Breast epithelium (tissue), 3 donors: Measurements from ENCODE around the gene DIO1.
"Not testable (repeated sequence)": the region's sequence is repeated elsewhere in the genome, so short reads cannot be mapped to it uniquely, and the experiment has no call there.

Experiments
- POLR2A ChIP-seq: fragments of 450-650 bp; IDR thresholded peaks from one replicate; pipeline ENCODE4 v1.6.1; 2016; ENCODE audit warnings: antibody characterized with exemption, mild to moderate bottlenecking, moderate library complexity
- POLR2AphosphoS5 ChIP-seq, 3 donors: sonication (generic); formaldehyde crosslinking; IDR thresholded peaks; one replicate each; pipeline ENCODE4 v1.6.1; 2017; ENCODE audit warnings: antibody characterized with exemption in 3 of 3

DNA sequence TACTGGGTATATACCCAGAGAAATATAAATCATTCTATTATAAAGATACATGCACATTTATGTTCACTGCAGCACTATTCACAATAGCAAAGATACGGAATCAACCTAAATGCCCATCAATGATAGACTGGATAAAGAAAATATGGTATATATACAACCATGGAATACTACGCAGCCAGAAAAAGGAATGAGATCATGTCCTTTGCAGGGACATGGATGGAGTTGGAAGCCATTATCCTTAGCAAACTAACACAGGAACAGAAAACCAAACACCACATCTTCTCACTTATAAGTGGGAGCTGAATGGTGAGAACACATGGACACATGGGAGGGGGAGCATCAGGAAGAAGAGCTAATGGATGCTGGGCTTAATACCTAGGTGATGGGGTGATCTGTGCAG lies 12.1 kb upstream of the DIO1 start:
- not testable (repeated sequence) for TF ChIP-seq POLR2AphosphoS5 (IDR thresholded peaks at IDR 0.05); POLR2A
